Epithelial cell of prostate (primary cell): ENCODE data around the gene NUDT3.

ENCODE experiments used
- DNase-seq: peaks from one replicate; pipeline ENCODE4 v3.0.0-alpha.2; 2011; ENCODE audit warnings: low read depth, low spot score
- H3K27ac ChIP-seq: fragments of 450-650 bp; 2 replicates; pipeline ENCODE4 v1.5.1; 2017; ENCODE audit warnings: mild to moderate bottlenecking

The NUDT3 gene

GRCh38 chr6:34243131-34243771 is 149.2 kb downstream of the NUDT3 start:
- DNase-seq: no peak
- H3K27ac ChIP-seq: peak overlapping the region; percentile 93

- peak overlapping the region; percentile 93 for H3K27ac ChIP-seq
- no peak for DNase-seq
Measured at GRCh38 chr6:34242252-34243130, 150.0 kb downstream of the NUDT3 start.

- DNase-seq: no peak
- peak overlapping the region; percentile 93 for H3K27ac ChIP-seq
Measured at GRCh38 chr6:34241351-34242215, 150.9 kb downstream of the NUDT3 start.

GRCh38 chr6:34240329-34241248 is 151.9 kb downstream of the NUDT3 start:
- DNase-seq: no peak
- H3K27ac ChIP-seq: peak overlapping the region; percentile 95

- DNase-seq: no peak
- H3K27ac ChIP-seq: peak overlapping the region; percentile 95
Measured at GRCh38 chr6:34239893-34240292, 152.6 kb downstream of the NUDT3 start.

- H3K27ac ChIP-seq: peak overlapping the region; percentile 95
Measured at GRCh38 chr6:34239500-34239825, 153.0 kb downstream of the NUDT3 start.

GRCh38 chr6:34238585-34239499 is 153.6 kb downstream of the NUDT3 start:
- DNase-seq: no peak
- H3K27ac ChIP-seq: peak overlapping the region; percentile 95

More at GRCh38 chr6:34239500-34239825, 153.0 kb downstream of the NUDT3 start:
- no peak for DNase-seq

- DNase-seq: no peak
- peak overlapping the region; percentile 95 for H3K27ac ChIP-seq
Measured at GRCh38 chr6:34237722-34238584, 154.5 kb downstream of the NUDT3 start.

- H3K27ac ChIP-seq: peak overlapping the region; percentile 95
- no peak for DNase-seq
Measured at GRCh38 chr6:34237316-34237721, 155.2 kb downstream of the NUDT3 start.

- H3K27ac ChIP-seq: peak within 1 kb of the TSS; percentile 95
- DNase-seq: no peak
Measured at GRCh38 chr6:34236443-34237315, 155.8 kb downstream of the NUDT3 start, which contains the start of gene HMGA1. Gene HMGA1 (plus strand): TSS chr6:34236873. CDS start chr6:34240781, 3,908 bp downstream.

- DNase-seq: no peak
- H3K27ac ChIP-seq: peak overlapping the region; percentile 95
Measured at GRCh38 chr6:34236131-34236442, 156.4 kb downstream of the NUDT3 start.

GRCh38 chr6:34235307-34236130 is 156.9 kb downstream of the NUDT3 start:
- DNase-seq: no peak
- H3K27ac ChIP-seq: peak overlapping the region; percentile 95

- no peak for DNase-seq
- H3K27ac ChIP-seq: peak overlapping the region; percentile 95
Measured at GRCh38 chr6:34234667-34235306, 157.7 kb downstream of the NUDT3 start.

GRCh38 chr6:34233867-34234266 is 158.6 kb downstream of the NUDT3 start:
- no peak for DNase-seq
- H3K27ac ChIP-seq: peak overlapping the region; percentile 95

- H3K27ac ChIP-seq: no peak overlapping the region
- DNase-seq: no peak
Measured at GRCh38 chr6:34232901-34233300, 159.6 kb downstream of the NUDT3 start.
